K562 (cell line): ENCODE data around the gene TRAP1. TPM values are rescaled to one million over a fixed set of nuclear protein-coding genes. Genes with fewer than 3 reads are reported as not detected.

Experiments
- ARHGAP35 ChIP-seq: fragments of 450-650 bp; IDR thresholded peaks from 2 replicates; pipeline ENCODE4 v1.6.1; 2018; ENCODE audit not compliant: partially characterized antibody
- ATF7 ChIP-seq: fragments of 450-650 bp; IDR thresholded peaks from 2 replicates; pipeline ENCODE4 v1.7.1; 2014; ENCODE audit warnings: mild to moderate bottlenecking, moderate library complexity
- CREB1 ChIP-seq, 2 experiments: sonication (generic) in 1 of 2; formaldehyde crosslinking in 1 of 2; IDR thresholded peaks; 2 replicates each; pipeline versions ENCODE4 v1.6.1 to v1.8.0; 2012 to 2022; ENCODE audit warnings: inconsistent platforms in 1 of 2, mild to moderate bottlenecking in 1 of 2, missing genetic modification reagents in 1 of 2, moderate library complexity in 1 of 2
- CREM ChIP-seq: IDR thresholded peaks from 2 replicates; pipeline ENCODE4 v1.6.1; 2014; ENCODE audit warnings: antibody characterized with exemption, low read depth
- EP300 ChIP-seq: IDR thresholded peaks from 2 replicates; pipeline ENCODE4 v1.6.1; 2012; ENCODE audit warnings: low read length, improper control_type of control experiment
- EP400 ChIP-seq: fragments of 450-650 bp; IDR thresholded peaks from 2 replicates; pipeline ENCODE4 v1.6.1; 2017; ENCODE audit warnings: antibody characterized with exemption, mild to moderate bottlenecking, moderate library complexity
- HEY1 ChIP-seq: fragments of 250-450 bp; sonication (Bioruptor Pico); IDR thresholded peaks from 2 replicates; pipeline ENCODE4 v1.5.0; 2020; ENCODE audit warnings: mild to moderate bottlenecking, moderate library complexity, borderline replicate concordance
- HMBOX1 ChIP-seq: sonication (generic); IDR thresholded peaks from 2 replicates; pipeline ENCODE4 v1.6.1; 2016
- KLF1 ChIP-seq: fragments of 450-650 bp; IDR thresholded peaks from 2 replicates; pipeline ENCODE4 v1.6.1; 2016; ENCODE audit warnings: missing genetic modification characterization, missing compliant biosample characterization
- MLLT1 ChIP-seq, 2 experiments: fragments of 450-650 bp; IDR thresholded peaks; 2 replicates each; pipeline ENCODE4 v1.6.1; 2016
- MYNN ChIP-seq, 2 experiments: sonication (generic); formaldehyde crosslinking in 1 of 2; IDR thresholded peaks; 2 replicates each; pipeline versions ENCODE4 v1.5.0 to v1.6.1; 2016 to 2020; ENCODE audit warnings: antibody characterized with exemption in 1 of 2, missing genetic modification reagents in 1 of 2
- POLR2B ChIP-seq: fragments of 450-650 bp; IDR thresholded peaks from 2 replicates; pipeline ENCODE4 v1.6.1; 2018; ENCODE audit warnings: low read depth; ENCODE audit not compliant: partially characterized antibody
- SP1 ChIP-seq: sonication (generic); formaldehyde crosslinking; IDR thresholded peaks from 2 replicates; pipeline ENCODE4 v1.8.1; 2022; ENCODE audit warnings: mild to moderate bottlenecking, missing genetic modification reagents
- TARDBP ChIP-seq: fragments of 450-650 bp; IDR thresholded peaks from 2 replicates; pipeline ENCODE4 v1.6.1; 2016
- TEAD1 ChIP-seq, 2 experiments: fragments of 450-650 bp in 1 of 2; sonication (generic) in 1 of 2; formaldehyde crosslinking; IDR thresholded peaks; 2 replicates each; pipeline versions ENCODE4 v1.4.0 to v1.8.0; 2020 to 2022; ENCODE audit warnings: mild to moderate bottlenecking in 2 of 2, missing genetic modification reagents in 1 of 2
- TEAD4 ChIP-seq, 2 experiments: sonication (generic) in 1 of 2; formaldehyde crosslinking in 1 of 2; IDR thresholded peaks; 2 replicates each; pipeline versions ENCODE4 v1.6.1 to v1.8.0; 2012 to 2022; ENCODE audit warnings: borderline replicate concordance in 1 of 2, inconsistent platforms in 1 of 2, low read length in 1 of 2, mild to moderate bottlenecking in 1 of 2, missing genetic modification reagents in 1 of 2
- XRCC3 ChIP-seq: fragments of 450-650 bp; IDR thresholded peaks from 2 replicates; pipeline ENCODE4 v1.6.1; 2017; ENCODE audit warnings: mild to moderate bottlenecking, moderate library complexity
- ZBTB43 ChIP-seq: sonication (generic); formaldehyde crosslinking; IDR thresholded peaks from 2 replicates; pipeline ENCODE4 v1.8.0; 2023; ENCODE audit warnings: mild to moderate bottlenecking, missing genetic modification reagents
- ZFX ChIP-seq: sonication (generic); formaldehyde crosslinking; IDR thresholded peaks from 2 replicates; pipeline ENCODE4 v1.8.0; 2022; ENCODE audit warnings: mild to moderate bottlenecking, missing genetic modification reagents, moderate library complexity
- polyA plus RNA-seq, 8 experiments: library from polyadenylated mRNA; depleted of rRNA in 4 of 8; stranded (reverse) in 5 of 8; unstranded in 3 of 8; fragments of >200 nt; fragmentation: Nextera tagmentation in 2 of 8; fragmentation: Illumina TruSeq in 1 of 8; extraction: Ambion mirVana in 2 of 8; extraction: Trizol in 1 of 8; gene quantifications; 2 replicates each; pipeline versions ENCODE4 v1.2.1 to v1.2.3, GENCODE V29; 2011 to 2014; ENCODE audit warnings: inconsistent platforms in 1 of 8, missing spikeins in 1 of 8
- total RNA-seq, 7 experiments: library from RNA; depleted of rRNA in 6 of 7; stranded (reverse); fragments of >200 nt in 6 of 7; fragmentation: Illumina TruSeq in 2 of 7; extraction: Trizol in 2 of 7; gene quantifications; 2 replicates each; pipeline versions ENCODE4 v1.2.1 to v1.2.3, GENCODE V29; 2011 to 2021; ENCODE audit warnings: low replicate concordance in 1 of 7

The TRAP1 gene
- total and polyA plus RNA-seq, 9 of the 15 experiments (the other 6 are each of a cell fraction or from before 2014, with no cell fraction given): 19.1 to 436 (median 301) TPM

DNA sequence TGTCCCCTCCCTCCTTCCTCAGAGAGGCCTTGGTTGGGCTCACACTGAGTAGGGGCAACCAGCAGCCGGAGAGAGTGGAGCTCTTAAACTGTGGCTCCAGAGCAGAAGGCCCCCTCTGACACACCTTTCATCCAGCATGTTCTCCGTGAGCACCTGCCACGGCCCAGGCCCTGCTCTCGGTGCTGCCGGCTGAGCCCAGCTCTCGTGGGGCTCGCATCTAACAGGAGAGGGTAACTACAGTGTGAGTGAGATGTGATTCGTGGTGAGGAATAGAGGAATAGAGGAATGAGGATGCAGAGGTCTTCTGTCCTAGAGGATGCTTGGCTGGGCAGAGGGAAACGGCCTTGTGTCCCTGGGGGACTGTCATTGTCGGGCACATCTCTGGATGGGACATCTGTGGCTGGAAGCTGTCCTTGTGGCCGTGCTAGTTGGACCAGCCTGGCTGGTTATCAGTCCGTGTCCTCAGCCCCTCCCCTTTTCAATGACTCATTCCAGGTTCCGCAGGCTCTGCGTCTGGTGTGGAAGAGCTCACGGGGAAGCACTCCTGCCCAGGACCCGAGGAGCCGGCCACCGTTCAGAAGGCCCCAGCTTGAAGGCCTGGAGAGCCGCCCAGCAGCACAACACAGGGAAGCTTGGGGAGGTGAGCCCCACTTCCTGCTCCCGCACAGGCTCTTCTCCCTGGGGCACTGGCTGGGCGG, 74.8 kb downstream of the TRAP1 start (continued):
- TF ChIP-seq CREB1 (IDR thresholded peaks at IDR 0.05) (no peak), CREB1 (CRISPR knock-in tag; IDR thresholded peaks at IDR 0.05) (no peak; the same call in 1 of the 2 replicates), TARDBP (no peak), ZFX (CRISPR knock-in tag) (0 out of 2 replicates have a peak, but pooled peaks have one; percentile 12), ATF7 (peak; percentile 62; the same call in 1 of the 2 replicates), KLF1 (tag) (no peak), TEAD4 (IDR thresholded peaks at IDR 0.05; ENCODE audit: low read length) (no peak), TEAD4 (CRISPR knock-in tag; IDR thresholded peaks at IDR 0.05; ENCODE audit: borderline replicate concordance) (no peak), HEY1 (no peak), MYNN (IDR thresholded peaks at IDR 0.05) (0 out of 2 replicates have a peak, but pooled peaks have one; percentile 9), MYNN (CRISPR knock-in tag; IDR thresholded peaks at IDR 0.05) (no peak), TEAD1 (CRISPR knock-in tag; IDR thresholded peaks at IDR 0.05) (no peak), MLLT1 (IDR thresholded peaks at IDR 0.05) (0 out of 4 replicates have a peak, but pooled peaks of 1 of the 2 experiments have one; percentile 38), XRCC3 (no peak), SP1 (CRISPR knock-in tag) (no peak), ZBTB43 (CRISPR knock-in tag) (no peak), HMBOX1 (0 out of 2 replicates have a peak, but pooled peaks have one; percentile 31), ARHGAP35 (peak; percentile 26), POLR2B (no peak), EP300 (peak; percentile 18; the same call in 1 of the 2 replicates), EP400 (no peak), CREM (0 out of 2 replicates have a peak, but pooled peaks have one; percentile 27)
- TF ChIP-seq, all 486 proteins: peak for 37
